Liver (tissue), 9 donors: ENCODE results near the gene TRPV4. TPM values are rescaled to one million over a fixed set of nuclear protein-coding genes. Genes with fewer than 3 reads are reported as not detected.
A peak's percentile ranks its signal among the peaks of the same experiment; 100 is the strongest.

Source experiments
- DNase-seq: peaks from one replicate; pipeline ENCODE4 v3.0.0-alpha.2; 2017; ENCODE audit warnings: low spot score
- H3K27ac ChIP-seq, 2 donors: one replicate each; pipeline ENCODE4 v1.7.0; 2013; ENCODE audit warnings: inconsistent platforms in 2 of 2, low read length in 2 of 2, control low read depth in 1 of 2, low read depth in 1 of 2, mild to moderate bottlenecking in 1 of 2
- H3K27me3 ChIP-seq, 4 donors: one replicate each; pipeline versions ENCODE4 v1.6.1 to v1.7.0; 2013; ENCODE audit warnings: low read length in 3 of 4, inconsistent platforms in 1 of 4, mild to moderate bottlenecking in 1 of 4, moderate library complexity in 1 of 4; ENCODE audit not compliant: control insufficient read depth in 4 of 4, insufficient read depth in 4 of 4
- H3K36me3 ChIP-seq, 4 donors: one replicate each; pipeline versions ENCODE4 v1.6.1 to v1.7.0; 2013; ENCODE audit warnings: low read length in 3 of 4, mild to moderate bottlenecking in 3 of 4, low read depth in 1 of 4, moderate library complexity in 1 of 4; ENCODE audit not compliant: control insufficient read depth in 4 of 4, insufficient read depth in 3 of 4
- H3K4me1 ChIP-seq, 4 donors: one replicate each; pipeline versions ENCODE4 v1.6.1 to v1.7.0; 2013; ENCODE audit warnings: low read length in 3 of 4, mild to moderate bottlenecking in 3 of 4, moderate library complexity in 1 of 4; ENCODE audit not compliant: control insufficient read depth in 4 of 4, insufficient read depth in 4 of 4
- H3K4me3 ChIP-seq, 3 donors: one replicate each; pipeline versions ENCODE4 v1.6.1 to v1.7.0; 2013; ENCODE audit warnings: low read length in 3 of 3, control low read depth in 1 of 3, low read depth in 1 of 3, mild to moderate bottlenecking in 1 of 3
- H3K9ac ChIP-seq, 2 donors: one replicate each; pipeline ENCODE4 v1.7.0; 2013; ENCODE audit warnings: low read length in 2 of 2, mild to moderate bottlenecking in 2 of 2, moderate library complexity in 2 of 2, control low read depth in 1 of 2, low read depth in 1 of 2
- H3K9me3 ChIP-seq, 4 donors: one replicate each; pipeline versions ENCODE4 v1.6.1 to v1.7.0; 2013; ENCODE audit warnings: low read length in 3 of 4; ENCODE audit not compliant: control insufficient read depth in 4 of 4
- CTCF ChIP-seq: fragments of 150-350 bp; IDR thresholded peaks from 2 replicates; pipeline ENCODE4 v1.5.1; 2017; ENCODE audit warnings: improper control_type of control experiment, low read depth, low read length; ENCODE audit not compliant: missing input control
- EGR1 ChIP-seq, 2 donors: IDR thresholded peaks; 2 replicates each; pipeline ENCODE4 v1.6.1; 2016 to 2018; ENCODE audit warnings: antibody characterized with exemption in 2 of 2, low read depth in 2 of 2
- FOXA1 ChIP-seq: IDR thresholded peaks from 2 replicates; pipeline ENCODE4 v1.6.1; 2016; ENCODE audit warnings: antibody characterized with exemption
- FOXA2 ChIP-seq: IDR thresholded peaks from 2 replicates; pipeline ENCODE4 v1.6.1; 2016; ENCODE audit warnings: antibody characterized with exemption
- GABPA ChIP-seq, 2 donors: IDR thresholded peaks in 1 of 2; conservative IDR thresholded peaks in 1 of 2; 2 replicates each; pipeline ENCODE4 v1.6.1; 2016; ENCODE audit warnings: antibody characterized with exemption in 2 of 2, mild to moderate bottlenecking in 1 of 2, moderate library complexity in 1 of 2
- HNF4G ChIP-seq: IDR thresholded peaks from 2 replicates; pipeline ENCODE4 v1.6.1; 2016; ENCODE audit warnings: antibody characterized with exemption
- JUND ChIP-seq, 2 donors: IDR thresholded peaks; 2 replicates each; pipeline ENCODE4 v1.6.1; 2016; ENCODE audit warnings: antibody characterized with exemption in 2 of 2
- MAX ChIP-seq: IDR thresholded peaks from 2 replicates; pipeline ENCODE4 v1.6.1; 2016; ENCODE audit warnings: antibody characterized with exemption
- NR2F2 ChIP-seq: IDR thresholded peaks from 2 replicates; pipeline ENCODE4 v1.6.1; 2016; ENCODE audit warnings: antibody characterized with exemption
- RAD21 ChIP-seq, 2 donors: IDR thresholded peaks; 2 replicates each; pipeline ENCODE4 v1.6.1; 2016; ENCODE audit warnings: antibody characterized with exemption in 2 of 2, mild to moderate bottlenecking in 2 of 2
- REST ChIP-seq: IDR thresholded peaks from 2 replicates; pipeline ENCODE4 v1.6.1; 2016; ENCODE audit warnings: antibody characterized with exemption, mild to moderate bottlenecking
- RXRA ChIP-seq, 2 donors: IDR thresholded peaks; 2 replicates each; pipeline ENCODE4 v1.6.1; 2017 to 2018; ENCODE audit warnings: antibody characterized with exemption in 2 of 2, mild to moderate bottlenecking in 1 of 2
- TAF1 ChIP-seq: conservative IDR thresholded peaks from 2 replicates; pipeline ENCODE4 v1.6.1; 2016; ENCODE audit warnings: antibody characterized with exemption, mild to moderate bottlenecking
- WGBS: extraction: QIAGEN DNeasy Blood & Tissue Kit; methylation state at CpG from one replicate; pipeline ENCODE4 v1.1.7; 2013; 5-methylcytosine and 5-hydroxymethylcytosine counted together
- polyA plus RNA-seq, 2 donors: library from polyadenylated mRNA; stranded (reverse) in 1 of 2; unstranded in 1 of 2; fragments of 200-250 nt in 1 of 2; fragments of >200 nt in 1 of 2; fragmentation: Nextera tagmentation in 1 of 2; extraction: Ambion mirVana in 1 of 2; gene quantifications; one replicate each; pipeline versions ENCODE4 v1.2.1 to v1.2.3, GENCODE V29; 2013 to 2015
- total RNA-seq, 2 donors: library from RNA; depleted of rRNA; stranded (reverse); fragments of >200 nt; gene quantifications; one replicate each; pipeline ENCODE4 v1.2.3, GENCODE V29; 2014
- donor health status: healthy.
- donor health status: healthy.
- donor health status: healthy.
- donor health status: healthy.
- donor health status: healthy.

Gene TRPV4
- total and polyA plus RNA-seq, 4 donors: 1.3 to 9.6 (median 3.9) TPM

GRCh38 chr12:109760031-109760929 is 72.9 kb downstream of the TRPV4 start (continued):
- TF ChIP-seq FOXA1: peak; percentile 84
- TF ChIP-seq FOXA2: peak; percentile 77
- TF ChIP-seq CTCF: no peak

- Histone ChIP-seq H3K36me3 (no peaks in the 10 kb centered on the region), H3K4me3 (no peak overlapping the region), H3K4me1 (peaks cover 9 to 21% (median 17%) of the 10 kb centered on the region in 4 donors), H3K9me3 (no peaks in the 10 kb centered on the region), H3K27ac (no peak overlapping the region), H3K27me3 (no peaks in the 10 kb centered on the region), H3K9ac (no peak overlapping the region)
- WGBS: 84% methylated on average over 13 of the region's 13 CpGs
- TF ChIP-seq REST (no peak), EGR1 (IDR thresholded peaks at IDR 0.05; ENCODE audit: low read depth in 2 of 2) (no peak), RAD21 (IDR thresholded peaks at IDR 0.05) (no peak), CTCF (no peak), FOXA2 (no peak)
- peak; percentile 27 for DNase-seq
Measured at GRCh38 chr12:109759595-109759994, 73.6 kb downstream of the TRPV4 start.

- DNase-seq: peak; percentile 29
- no peaks in the 10 kb centered on the region for H3K36me3 ChIP-seq
- WGBS: 89% methylated on average over 15 of the region's 15 CpGs
- no peak overlapping the region for H3K27ac ChIP-seq
- no peak overlapping the region for H3K9ac ChIP-seq
- H3K4me3 ChIP-seq: no peak overlapping the region
- H3K9me3 ChIP-seq: no peaks in the 10 kb centered on the region
- H3K4me1 ChIP-seq: peaks cover 9 to 21% (median 17%) of the 10 kb centered on the region in 4 donors
- H3K27me3 ChIP-seq: no peaks in the 10 kb centered on the region
- TF ChIP-seq RXRA (IDR thresholded peaks at IDR 0.05): no peak
- TF ChIP-seq EGR1 (IDR thresholded peaks at IDR 0.05; ENCODE audit: low read depth in 2 of 2): no peak
- no peak for TF ChIP-seq GABPA (IDR thresholded peaks at IDR 0.05 in 1 of 2, conservative IDR thresholded peaks at IDR 0.05 in 1 of 2)
- no peak for TF ChIP-seq REST
- TF ChIP-seq HNF4G: no peak
- no peak for TF ChIP-seq MAX
- TF ChIP-seq TAF1: no peak
- no peak for TF ChIP-seq NR2F2
- no peak for TF ChIP-seq JUND (IDR thresholded peaks at IDR 0.05)
Measured at GRCh38 chr12:109758426-109759420, 74.5 kb downstream of the TRPV4 start.
